ENCODE measurements around the gene SEMA3F.
"Not testable (repeated sequence)": the region's sequence is repeated elsewhere in the genome, so short reads cannot be mapped to it uniquely, and the experiment has no call there.

Gene SEMA3F

DNA sequence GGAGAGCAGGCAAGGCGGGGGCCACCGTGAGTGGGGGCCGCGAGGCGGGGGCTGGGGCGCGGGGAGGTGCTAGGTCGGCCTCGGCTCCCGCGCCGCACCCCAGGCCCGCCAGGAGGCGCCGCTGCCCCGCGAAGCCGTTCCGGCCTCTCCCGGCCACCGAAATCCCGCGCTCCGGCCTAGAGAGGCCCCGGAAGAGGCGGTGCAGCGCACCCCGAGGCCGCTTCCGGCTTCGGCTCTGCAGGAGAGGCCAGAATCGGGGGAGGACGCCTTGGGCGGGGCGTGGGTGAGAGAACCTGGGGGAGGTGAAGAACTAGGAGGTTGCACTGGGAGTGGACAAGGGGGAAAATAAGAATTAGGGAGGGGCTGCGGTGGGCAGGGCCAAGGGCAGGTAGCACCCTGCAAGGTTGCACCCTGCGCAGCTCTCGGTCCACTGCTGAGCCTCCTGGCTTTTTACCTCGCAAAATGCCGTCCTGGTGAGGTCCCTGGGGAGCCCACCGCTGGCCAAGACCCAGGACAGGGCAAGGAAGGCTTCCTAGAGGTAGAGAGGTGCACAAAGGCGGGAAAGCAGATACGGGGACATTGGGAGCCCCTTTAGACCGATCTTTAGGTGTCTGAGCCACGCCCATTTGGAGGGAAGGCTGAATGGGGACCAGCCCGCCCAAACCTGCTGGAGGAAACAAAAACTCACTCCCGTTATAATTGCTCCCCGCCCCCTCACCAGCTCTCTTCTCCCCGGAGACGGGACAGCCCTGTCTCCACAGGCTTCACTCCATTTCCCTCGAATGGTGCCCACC lies 72.5 kb downstream of the SEMA3F start:
- H3K4me3 ChIP-seq (ENCODE audit: control insufficient read depth, low read depth, low read length), result peak overlapping the region; percentile 84
- TF ChIP-seq, protein P1, sequence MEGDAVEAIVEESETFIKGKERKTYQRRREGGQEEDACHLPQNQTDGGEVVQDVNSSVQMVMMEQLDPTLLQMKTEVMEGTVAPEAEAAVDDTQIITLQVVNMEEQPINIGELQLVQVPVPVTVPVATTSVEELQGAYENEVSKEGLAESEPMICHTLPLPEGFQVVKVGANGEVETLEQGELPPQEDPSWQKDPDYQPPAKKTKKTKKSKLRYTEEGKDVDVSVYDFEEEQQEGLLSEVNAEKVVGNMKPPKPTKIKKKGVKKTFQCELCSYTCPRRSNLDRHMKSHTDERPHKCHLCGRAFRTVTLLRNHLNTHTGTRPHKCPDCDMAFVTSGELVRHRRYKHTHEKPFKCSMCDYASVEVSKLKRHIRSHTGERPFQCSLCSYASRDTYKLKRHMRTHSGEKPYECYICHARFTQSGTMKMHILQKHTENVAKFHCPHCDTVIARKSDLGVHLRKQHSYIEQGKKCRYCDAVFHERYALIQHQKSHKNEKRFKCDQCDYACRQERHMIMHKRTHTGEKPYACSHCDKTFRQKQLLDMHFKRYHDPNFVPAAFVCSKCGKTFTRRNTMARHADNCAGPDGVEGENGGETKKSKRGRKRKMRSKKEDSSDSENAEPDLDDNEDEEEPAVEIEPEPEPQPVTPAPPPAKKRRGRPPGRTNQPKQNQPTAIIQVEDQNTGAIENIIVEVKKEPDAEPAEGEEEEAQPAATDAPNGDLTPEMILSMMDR (conservative IDR thresholded peaks at IDR 0.05; ENCODE audit: control insufficient read depth, insufficient read depth, low read depth, low read length), result no peak
- peak; percentile 80 for DNase-seq (ENCODE audit: low read depth)

DNA sequence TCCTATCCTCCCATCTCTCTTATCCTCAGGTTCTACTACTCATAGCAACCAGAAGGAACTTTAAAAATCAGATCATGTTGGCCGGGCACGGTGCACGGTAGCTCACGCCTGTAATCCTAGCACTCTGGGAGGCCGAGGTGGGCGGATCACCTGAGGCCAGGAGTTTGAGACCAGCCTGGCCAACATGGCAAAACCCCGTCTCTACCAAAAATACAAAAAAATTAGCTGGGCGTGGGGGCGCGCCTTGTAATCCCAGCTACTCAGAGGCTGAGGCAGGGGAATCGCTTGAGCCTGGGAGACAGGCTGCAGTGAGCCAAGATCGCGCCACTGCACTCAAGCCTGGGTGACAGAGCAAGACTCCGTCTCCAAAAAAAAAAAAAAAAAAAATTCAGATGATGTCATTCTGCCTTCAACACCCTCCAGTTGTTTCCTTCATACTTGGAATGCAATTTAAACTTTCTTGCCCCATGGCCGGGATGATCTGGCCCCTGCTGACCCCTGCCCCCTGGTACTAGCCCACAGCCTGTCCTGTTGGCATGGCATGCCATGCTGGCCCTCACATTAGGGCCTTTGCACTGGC lies 73.2 kb downstream of the SEMA3F start:
- peak overlapping the region; percentile 84 for H3K4me3 ChIP-seq (ENCODE audit: control insufficient read depth, low read depth, low read length)
- not testable (repeated sequence) for DNase-seq (ENCODE audit: low read depth)

DNA sequence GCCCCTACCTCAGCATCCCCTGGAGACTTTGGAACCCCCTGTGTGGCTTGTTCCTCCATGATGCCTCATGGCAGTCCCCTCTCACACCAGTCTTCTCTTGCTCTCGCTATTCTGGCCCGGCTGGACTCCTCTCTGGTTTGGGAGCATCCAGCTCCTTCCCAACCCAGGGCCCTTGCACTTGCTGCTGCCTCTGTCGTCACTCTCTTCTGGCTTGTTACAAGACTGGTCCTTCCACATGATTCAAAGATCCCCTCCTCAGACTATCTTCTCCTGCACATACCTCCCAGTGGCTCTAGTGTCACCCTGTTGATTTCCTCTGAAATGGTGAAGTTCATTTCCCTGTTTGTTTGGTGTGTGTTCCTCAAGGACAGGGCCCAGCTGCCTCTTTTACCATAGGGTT lies 74.4 kb downstream of the SEMA3F start:
- DNase-seq (ENCODE audit: low read depth), result no peak
- TF ChIP-seq, protein P1 (conservative IDR thresholded peaks at IDR 0.05; ENCODE audit: control insufficient read depth, insufficient read depth, low read depth, low read length), result no peak
- no peak overlapping the region for H3K4me3 ChIP-seq (ENCODE audit: control insufficient read depth, low read depth, low read length)

DNA sequence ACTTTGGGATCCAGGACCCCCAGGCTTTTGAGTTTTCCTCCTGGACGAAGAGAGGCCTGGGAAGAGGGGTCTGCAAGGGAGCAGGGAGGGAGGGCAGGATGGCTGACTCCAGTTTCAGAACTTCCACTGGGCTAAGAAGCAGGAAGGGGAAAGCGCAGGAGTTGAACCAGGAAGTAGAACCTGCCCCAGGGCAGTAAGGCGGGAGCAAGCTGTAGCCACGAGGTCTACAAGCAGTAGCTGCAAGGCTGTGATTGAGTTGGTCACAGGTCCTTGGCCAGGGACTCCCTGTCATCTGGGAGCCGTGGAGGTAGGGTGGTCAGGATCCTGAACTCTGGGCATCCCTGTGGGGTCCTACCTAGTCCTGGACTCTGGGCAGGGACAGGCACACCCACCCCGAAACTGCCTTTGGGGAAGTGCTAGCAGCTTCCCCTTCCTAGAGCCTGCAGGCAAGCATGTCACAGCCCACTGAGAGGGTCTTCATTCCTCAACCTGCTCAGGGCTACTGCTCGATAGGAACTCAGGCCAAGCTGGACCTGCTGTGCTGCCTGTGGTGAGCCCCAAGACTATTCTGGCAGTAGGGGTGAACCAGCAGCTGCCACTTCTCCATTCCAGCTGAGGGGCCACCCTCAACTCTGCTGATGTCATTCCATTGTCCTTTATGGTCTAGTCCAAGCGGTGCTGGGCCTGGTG lies 75.1 kb downstream of the SEMA3F start:
- no peak overlapping the region for H3K4me3 ChIP-seq (ENCODE audit: control insufficient read depth, low read depth, low read length)
- TF ChIP-seq, protein P1 (conservative IDR thresholded peaks at IDR 0.05; ENCODE audit: control insufficient read depth, insufficient read depth, low read depth, low read length), result no peak
- DNase-seq (ENCODE audit: low read depth), result no peak

DNA sequence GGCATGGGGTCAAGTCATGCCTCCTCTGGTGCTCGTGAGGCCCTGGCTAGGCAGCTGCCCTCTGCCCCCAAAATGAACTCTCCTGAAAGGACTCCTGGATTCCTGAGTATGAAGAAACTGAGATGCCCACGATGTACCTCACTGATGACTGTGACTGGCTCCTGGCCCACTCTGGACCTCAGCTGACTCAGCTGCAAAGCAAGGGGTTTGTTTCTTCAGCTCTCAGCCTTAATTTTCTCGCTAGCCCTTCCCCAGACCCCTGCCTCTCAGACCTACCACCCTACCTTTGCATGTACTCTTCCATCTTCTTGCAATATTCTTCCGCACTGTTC lies 75.6 kb downstream of the SEMA3F start:
- TF ChIP-seq, protein P1 (conservative IDR thresholded peaks at IDR 0.05; ENCODE audit: control insufficient read depth, insufficient read depth, low read depth, low read length), result no peak
- no peak overlapping the region for H3K4me3 ChIP-seq (ENCODE audit: control insufficient read depth, low read depth, low read length)
- DNase-seq (ENCODE audit: low read depth), result peak; percentile 51

DNA sequence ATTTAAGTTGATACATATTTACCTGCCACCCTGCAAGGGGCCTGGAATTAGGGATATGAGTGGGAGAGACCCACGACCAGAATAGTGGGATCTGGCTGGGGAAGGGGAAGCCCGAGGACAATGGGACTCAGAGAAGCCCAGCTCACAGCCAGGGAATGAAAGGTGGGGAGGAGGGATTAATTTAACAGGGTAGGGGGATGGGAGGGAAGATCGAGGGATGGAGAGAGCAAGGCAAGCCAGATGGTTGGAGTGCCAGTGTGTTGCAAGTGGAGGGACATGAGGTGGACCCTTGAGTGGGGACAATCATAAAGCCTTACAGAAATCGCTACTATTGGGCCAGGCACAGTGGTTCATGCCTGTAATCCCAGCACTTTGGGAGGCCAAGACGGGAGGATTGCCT lies 76.5 kb downstream of the SEMA3F start:
- TF ChIP-seq, protein P1 (conservative IDR thresholded peaks at IDR 0.05; ENCODE audit: control insufficient read depth, insufficient read depth, low read depth, low read length), result no peak
- DNase-seq (ENCODE audit: low read depth), result no peak

DNA sequence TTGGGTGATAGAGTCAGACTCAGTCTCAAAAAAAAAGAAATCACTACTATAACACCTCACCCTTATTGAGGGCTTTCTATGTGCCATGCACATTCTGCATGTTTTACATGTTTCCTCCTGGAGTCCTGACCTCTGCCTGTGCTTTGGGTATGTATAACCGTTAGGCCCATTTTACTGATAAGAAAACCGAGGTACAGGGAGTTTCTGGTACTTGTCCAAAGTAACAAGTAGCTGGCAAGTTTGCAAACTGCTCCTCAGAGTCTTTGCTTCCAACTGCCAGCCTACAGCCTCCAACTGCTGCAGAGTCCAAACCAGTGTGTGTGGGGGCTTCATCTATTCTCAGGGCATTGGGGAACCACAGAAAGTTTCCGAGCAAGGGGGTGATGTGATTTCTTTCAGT lies 77.2 kb downstream of the SEMA3F start:
- TF ChIP-seq, protein P1 (conservative IDR thresholded peaks at IDR 0.05; ENCODE audit: control insufficient read depth, insufficient read depth, low read depth, low read length), result no peak
- DNase-seq (ENCODE audit: low read depth), result no peak
- H3K4me3 ChIP-seq (ENCODE audit: control insufficient read depth, low read depth, low read length), result no peak overlapping the region

More for the DNA sequence above, 76.5 kb downstream of the SEMA3F start:
- no peak overlapping the region for H3K4me3 ChIP-seq (ENCODE audit: control insufficient read depth, low read depth, low read length)
